Bronchus fibroblast of lung (primary cell): Measurements from ENCODE around the gene PLA2G15. TPM values are rescaled to one million over a fixed set of nuclear protein-coding genes. Genes with fewer than 3 reads are reported as not detected.

Experiments used
- total RNA-seq: library from RNA; depleted of rRNA; stranded (reverse); fragments of >200 nt; gene quantifications from 2 replicates; pipeline ENCODE4 v1.2.3, GENCODE V29; 2015

Gene PLA2G15
- 17.5 and 18.7 TPM in 2 replicates for total RNA-seq

GRCh38 chr16:68244903-68245853 is at the start of gene PLA2G15:
Gene PLA2G15, plus strand, starts transcription at chr16:68245373. Its CDS starts 54 bp downstream, at chr16:68245427.

GRCh38 chr16:68235887-68236136 is 9.4 kb upstream of the PLA2G15 start, which contains the start of gene ESRP2:
Gene ESRP2, minus strand, starts transcription at chr16:68236127. Its CDS starts 82 bp downstream, at chr16:68236045.

GRCh38 chr16:68264128-68265077 is 19.2 kb downstream of the PLA2G15 start, which contains the start of gene SLC7A6:
Gene SLC7A6, plus strand, starts transcription at chr16:68264526. Its CDS starts 10,201 bp downstream, at chr16:68274727.

Other genes starting within 250 kb of the PLA2G15 start
- not detected in 2 replicates for gene DPEP2, start 245.9 kb upstream of the PLA2G15 start, total RNA-seq
- not detected in 2 replicates for gene DPEP2NB, start 229.5 kb upstream of the PLA2G15 start, total RNA-seq
- 6.4 and 7.7 TPM in 2 replicates for gene DDX28, start 222.1 kb upstream of the PLA2G15 start, total RNA-seq
- gene DUS2, start 222.1 kb upstream of the PLA2G15 start, total RNA-seq, result 19.5 and 22.0 TPM in 2 replicates
- gene NFATC3, start 160.0 kb upstream of the PLA2G15 start, total RNA-seq, result 9.1 and 10.9 TPM in 2 replicates
- 0.30 and 0.50 TPM in 2 replicates for gene ESRP2, start 9.2 kb upstream of the PLA2G15 start, total RNA-seq
- gene SLC7A6, start 19.2 kb downstream of the PLA2G15 start, total RNA-seq, result 9.7 and 12.8 TPM in 2 replicates
- 8.3 and 11.3 TPM in 2 replicates for gene SLC7A6OS, start 65.6 kb downstream of the PLA2G15 start, total RNA-seq
- gene PRMT7, start 65.6 kb downstream of the PLA2G15 start, total RNA-seq, result 35.0 and 48.8 TPM in 2 replicates
- gene SMPD3, start 203.1 kb downstream of the PLA2G15 start, total RNA-seq, result under 0.01 TPM in 1 of 2 replicates, not detected in the other